NCI-H446 treated with DMSO at 0.1 percent for 48 hours (cell line): Measurements from ENCODE around the gene ELOVL7.
"Not testable (repeated sequence)": the region's sequence is repeated elsewhere in the genome, so short reads cannot be mapped to it uniquely, and the experiment has no call there.

ENCODE experiments used
- DNase-seq: peaks from one replicate; lab custom pipeline; 2025; lab: John Stamatoyannopoulos, UW

The ELOVL7 gene

DNA sequence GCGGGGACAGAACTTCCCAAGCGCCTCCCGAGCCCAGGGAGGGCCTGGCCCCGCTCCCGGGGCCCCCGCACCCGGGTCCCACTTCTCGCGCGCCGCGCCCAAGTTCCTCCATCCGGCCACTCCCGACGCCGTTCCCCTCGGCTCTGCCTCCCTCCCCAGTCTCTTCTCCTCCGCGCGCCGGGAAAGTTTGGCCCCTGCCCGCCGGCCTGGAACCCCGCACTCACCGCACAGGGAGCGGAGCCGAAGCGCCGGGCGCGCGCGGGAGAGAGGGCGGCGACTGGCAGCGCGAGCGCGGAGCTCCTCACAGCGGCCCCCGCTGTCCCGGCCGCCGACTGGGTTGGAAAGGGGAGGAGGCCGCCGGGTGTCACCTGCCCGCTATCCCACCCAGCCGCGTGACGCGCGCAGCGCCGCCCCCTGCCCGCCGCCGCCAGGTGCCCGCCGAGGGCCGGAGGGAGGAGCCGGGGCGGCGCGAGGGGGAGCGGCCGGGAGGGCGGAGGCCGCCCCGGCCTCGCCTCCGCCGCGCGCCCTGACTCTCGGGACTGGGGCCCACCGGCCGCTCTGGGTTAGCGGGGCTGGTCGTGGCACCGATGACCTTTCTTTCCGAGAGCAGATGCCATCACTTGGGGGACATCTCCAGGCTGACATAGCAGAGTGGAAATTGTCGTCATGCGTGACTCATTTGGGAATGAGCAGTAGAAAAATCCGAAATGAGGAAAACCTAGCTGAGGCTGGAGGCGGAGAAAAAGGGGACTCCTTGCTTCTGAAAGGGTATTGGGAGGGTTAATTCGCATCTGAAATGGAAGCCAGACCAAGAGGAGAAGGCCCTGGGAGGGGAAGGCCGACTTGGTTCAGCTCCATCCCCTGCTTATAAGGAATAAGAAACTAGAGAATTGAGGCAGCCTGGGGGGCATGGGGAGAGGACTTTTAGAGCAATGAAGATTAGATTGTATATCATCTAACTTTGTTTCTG is at the start of gene ELOVL7:
ELOVL7 (minus strand) TSS at position 334 of the 970 bp plus-strand sequence. CDS start 56,872 bp downstream, outside the sequence.
- peak; percentile 14 for DNase-seq

- DNase-seq: no peak
Observed at GRCh38 chr5:60893521-60893920, 49.5 kb upstream of the ELOVL7 start.

GRCh38 chr5:60891667-60892066 is 47.6 kb upstream of the ELOVL7 start:
- DNase-seq: no peak

DNA sequence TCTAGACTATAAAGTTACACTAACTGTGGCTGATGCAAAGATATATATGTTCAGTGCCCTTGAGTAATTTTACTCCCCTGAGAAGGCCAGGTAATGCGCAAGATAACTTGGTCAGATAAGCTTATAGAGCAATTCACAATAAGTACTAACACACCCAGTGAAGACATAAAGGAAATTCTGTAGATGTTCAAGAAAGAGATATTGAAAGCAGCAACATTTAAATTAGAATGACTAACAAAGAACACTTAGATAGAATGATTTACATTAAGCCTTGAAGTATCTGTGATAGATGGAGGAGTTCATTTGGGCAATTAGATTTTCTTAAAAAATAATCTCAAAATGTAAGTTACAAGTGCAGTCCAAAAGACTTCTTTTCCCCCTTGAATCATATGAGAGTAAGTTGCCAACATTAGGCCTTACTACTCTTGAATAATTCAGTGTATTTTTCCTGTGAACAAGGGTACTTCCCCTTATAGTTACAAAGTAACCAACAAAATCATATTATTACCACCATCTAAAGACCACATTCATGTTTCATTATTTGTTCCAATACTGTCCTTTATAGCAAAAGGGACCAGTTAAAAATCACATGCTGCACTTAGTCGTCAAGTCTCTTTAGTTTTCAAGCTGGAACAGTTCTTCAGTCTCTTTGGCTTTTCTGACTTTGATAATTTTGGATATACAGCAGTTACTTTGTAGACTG is 44.4 kb upstream of the ELOVL7 start:
- DNase-seq: no peak

DNA sequence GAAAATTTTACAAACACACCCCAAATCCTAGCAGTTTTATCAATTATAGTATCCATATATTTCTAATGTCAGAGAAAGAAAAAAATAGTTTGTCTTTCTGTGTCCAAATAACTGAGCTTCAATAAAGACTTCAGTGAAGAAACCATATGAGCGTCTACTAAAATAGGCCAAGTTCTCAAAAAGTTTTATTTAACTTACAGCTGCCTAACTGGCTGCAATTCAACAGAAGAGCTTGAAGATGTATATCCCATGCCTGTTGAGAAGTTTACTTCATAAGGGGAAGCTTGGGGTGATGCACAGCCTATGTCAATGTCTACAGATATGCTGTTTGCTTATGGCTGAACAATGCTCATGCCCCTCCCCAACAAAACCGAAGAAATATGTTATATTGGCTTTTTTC is 43.7 kb upstream of the ELOVL7 start:
- no peak for DNase-seq

- DNase-seq: no peak
Observed at GRCh38 chr5:60887096-60887495, 43.0 kb upstream of the ELOVL7 start.

DNA sequence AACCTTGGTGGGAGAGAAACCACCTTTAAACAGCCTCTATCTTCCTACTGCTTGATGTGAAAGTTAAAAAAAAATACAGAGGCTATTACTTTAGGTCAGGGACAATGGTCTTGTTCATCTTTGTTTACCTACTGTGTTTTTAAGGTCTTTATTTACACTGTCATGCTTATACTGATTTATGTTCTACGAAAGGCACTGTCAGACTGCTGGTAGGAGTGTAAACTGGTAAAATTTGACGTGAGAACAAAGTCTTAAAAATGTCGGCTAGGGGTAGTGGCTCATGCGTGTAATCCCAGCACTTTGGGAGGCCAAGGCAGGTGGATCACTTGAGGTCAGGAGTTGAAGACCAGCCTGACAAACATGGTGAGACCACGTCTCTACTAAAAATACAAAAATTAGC is 42.1 kb upstream of the ELOVL7 start:
- DNase-seq: no peak

DNA sequence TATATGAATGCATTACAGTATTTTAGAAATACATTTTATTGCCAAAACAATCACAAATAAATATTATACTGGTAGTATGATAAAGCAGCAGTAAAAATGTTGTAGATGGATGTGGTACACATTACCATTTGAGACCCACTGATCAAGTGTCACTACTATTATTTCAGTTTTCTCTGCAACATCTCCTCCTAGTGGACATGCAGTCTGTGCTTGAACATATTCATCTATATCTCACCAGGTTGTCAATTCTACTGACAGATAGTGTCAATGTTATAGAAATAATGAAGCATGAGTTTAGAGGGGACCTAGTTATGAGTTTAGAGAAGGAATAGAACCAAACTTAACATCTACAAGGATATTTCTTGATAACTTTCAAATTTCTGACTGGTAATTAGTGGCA is 39.2 kb upstream of the ELOVL7 start:
- no peak for DNase-seq

DNA sequence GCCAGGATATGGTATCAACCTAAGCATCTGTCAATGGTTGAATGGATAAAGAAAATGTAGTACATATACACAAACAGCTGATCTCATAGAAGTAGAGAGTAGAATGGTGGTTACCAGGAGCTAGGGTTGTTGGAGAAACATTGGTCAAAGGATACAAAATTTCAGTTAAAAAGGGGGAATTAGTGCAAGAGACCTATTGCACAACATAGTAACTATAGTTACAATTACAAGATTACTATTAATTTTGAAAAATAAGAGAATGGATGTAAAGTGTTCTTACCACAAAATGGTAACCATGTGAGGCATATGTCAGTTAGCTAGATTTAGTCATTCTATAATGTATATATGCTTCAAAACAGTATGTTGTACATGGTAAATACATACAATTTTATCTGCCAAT is 28.8 kb upstream of the ELOVL7 start:
- DNase-seq: no peak

DNA sequence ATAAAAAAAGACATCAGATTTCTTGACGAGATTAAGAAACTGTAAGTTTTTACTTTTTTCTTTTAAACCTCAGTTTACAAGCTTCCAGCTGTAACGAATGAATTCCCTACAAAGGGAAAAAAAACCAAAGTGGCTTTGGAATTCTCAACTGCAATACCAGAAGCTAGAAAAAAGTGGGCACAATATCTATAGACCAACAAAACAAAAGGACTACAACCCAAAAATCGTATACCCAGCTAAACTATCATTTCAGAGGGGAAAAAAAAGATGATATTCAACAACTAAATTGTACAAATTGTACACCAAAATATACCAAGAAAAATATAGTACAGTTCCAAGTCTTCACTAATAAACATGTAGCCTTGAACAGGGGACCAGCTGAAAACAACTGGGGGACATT is 26.8 kb upstream of the ELOVL7 start:
- DNase-seq: no peak

DNA sequence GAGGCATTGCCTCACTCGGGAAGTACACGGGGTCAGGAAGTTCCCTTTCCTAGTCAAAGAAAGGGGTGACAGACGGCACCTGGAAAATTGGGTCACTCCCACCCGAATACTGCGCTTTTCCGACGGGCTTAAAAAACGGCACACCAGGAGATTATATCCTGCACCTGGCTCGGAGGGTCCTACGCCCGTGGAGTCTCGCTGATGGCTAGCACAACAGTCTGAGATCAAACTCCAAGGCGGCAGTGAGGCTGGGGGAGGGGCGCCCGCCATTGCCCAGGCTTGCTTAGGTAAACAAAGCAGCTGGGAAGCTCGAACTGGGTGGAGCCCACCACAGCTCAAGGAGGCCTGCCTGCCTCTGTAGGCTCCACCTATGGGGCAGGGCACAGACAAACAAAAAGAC is 16.5 kb upstream of the ELOVL7 start:
- DNase-seq: not testable (repeated sequence)

DNA sequence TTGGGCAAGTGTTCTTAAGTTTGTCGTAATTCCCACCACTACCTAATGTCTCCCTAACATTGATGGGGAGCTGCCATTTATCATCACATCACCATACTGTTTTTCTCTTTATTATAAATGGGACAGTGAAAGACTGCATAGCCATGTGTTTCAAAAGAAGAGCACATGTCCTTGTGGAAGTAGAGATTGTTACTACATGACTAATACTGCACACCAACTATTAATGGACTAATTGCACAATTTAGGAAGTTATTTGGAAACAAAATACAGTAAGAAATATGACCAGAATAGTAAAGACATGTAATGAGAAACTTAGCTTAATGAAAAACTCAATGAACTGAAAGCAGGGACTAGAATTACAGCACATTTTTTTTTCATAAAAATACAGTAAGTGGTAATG is 12.0 kb upstream of the ELOVL7 start:
- no peak for DNase-seq

DNA sequence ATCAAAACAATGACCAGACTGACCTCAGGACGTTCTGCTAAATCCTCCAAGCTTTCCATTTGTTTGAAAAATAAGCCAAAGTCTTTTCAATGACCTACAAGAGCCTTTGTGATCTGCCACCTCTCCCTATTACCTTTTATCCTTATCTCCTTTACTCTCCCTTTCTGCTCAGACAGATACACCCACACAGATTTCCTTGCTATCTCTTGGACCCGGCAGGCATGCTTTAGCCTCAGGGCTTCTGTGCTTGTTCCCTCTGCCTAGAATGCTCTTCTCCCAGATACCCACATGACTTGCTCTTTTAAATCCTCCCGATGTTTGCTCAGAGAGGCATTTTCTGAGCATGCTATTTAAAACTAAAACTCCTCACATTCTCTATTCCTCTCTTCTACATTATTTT is 8.9 kb upstream of the ELOVL7 start:
- DNase-seq: no peak

DNA sequence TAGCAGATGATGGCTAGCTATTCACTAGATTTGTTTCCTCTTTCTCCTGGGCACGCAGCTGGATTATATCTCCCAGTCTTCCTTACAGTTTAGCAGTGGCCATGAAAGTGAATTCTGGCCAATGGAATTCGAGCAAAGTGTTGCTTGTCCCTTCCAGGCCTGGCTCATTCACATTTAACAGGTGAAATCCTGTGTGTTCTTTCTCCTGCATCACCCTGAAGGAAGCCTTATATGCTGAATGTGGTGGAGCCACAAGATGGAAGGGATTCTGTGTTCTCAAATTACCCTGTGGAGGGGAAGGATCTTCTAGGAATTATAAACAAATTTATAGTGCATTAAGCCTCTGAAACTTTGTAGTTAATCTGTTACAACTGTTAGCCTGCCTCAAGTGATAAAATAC is 8.2 kb upstream of the ELOVL7 start:
- DNase-seq: no peak

DNA sequence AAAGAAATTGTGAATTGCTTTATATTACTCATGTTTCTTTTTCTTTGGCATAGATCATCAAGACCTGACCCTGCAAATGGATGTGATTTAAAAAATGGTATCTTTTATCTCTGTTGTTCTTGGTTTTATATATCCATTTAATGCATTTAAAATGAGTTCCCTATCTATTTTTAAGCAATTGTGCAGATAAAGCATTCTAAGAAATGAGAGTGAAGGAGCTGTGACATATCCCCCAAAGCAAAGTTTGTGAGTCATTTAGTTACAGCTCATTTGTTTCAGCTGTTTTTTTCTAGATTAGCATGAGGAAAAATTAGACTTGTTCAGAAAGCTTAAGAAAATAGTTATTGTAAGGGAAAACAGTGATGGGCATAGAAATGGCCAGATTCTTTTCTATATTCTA is 7.6 kb upstream of the ELOVL7 start:
- DNase-seq: no peak

GRCh38 chr5:60846298-60846697 is 2.2 kb upstream of the ELOVL7 start:
- DNase-seq: no peak

GRCh38 chr5:60843386-60843935 is 608 bp downstream of the ELOVL7 start:
- DNase-seq: no peak

DNA sequence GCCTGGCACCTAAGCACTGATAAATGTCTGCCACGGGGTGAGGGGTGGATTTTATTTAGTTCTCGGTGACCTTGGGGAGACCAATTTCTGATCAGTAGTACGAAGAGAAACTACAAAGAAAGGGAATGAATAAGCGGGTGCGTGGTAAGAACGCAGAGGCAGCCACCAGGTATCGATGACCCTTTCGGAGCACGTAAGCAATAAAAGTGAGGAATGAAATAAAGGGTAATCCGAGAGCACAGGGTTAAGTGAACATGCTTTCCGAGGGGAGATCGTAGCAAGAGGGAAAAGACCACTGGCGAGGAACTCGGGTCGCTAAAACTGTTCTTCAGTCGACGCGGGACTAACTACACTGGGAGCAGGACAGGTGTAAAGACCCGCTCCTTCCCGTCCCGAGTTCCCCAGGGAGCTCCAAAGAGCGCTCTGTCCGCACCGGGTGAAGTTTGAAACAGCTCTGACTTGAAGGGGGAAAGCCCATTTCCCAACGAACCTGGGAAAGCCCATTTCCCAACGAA is 1.1 kb downstream of the ELOVL7 start:
- DNase-seq: no peak

GRCh38 chr5:60841361-60841760 is 2.7 kb downstream of the ELOVL7 start:
- DNase-seq: no peak

DNA sequence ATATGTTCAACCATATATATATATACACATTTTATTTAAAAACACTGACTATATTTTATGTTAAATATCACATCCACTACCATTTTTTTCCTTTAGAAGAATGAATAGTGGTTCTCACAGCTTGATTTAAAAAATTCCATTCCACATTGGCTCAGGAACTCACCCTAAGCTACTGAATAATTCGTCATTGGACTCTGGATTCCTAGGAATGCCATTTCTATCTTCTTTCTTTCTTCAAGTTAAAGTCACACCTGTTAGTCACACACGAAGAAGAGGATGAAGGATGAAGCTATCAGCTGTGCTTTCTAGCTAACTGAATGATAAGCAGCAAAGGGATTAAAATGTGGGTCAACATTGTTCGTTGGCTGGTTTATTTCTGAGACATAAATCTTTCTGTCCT is 7.9 kb downstream of the ELOVL7 start:
- DNase-seq: no peak

- no peak for DNase-seq
Observed at GRCh38 chr5:60835554-60835953, 8.5 kb downstream of the ELOVL7 start.

GRCh38 chr5:60833520-60833919 is 10.5 kb downstream of the ELOVL7 start:
- DNase-seq: no peak
